ENCODE measurements around the gene OR14I1.

Gene OR14I1

DNA sequence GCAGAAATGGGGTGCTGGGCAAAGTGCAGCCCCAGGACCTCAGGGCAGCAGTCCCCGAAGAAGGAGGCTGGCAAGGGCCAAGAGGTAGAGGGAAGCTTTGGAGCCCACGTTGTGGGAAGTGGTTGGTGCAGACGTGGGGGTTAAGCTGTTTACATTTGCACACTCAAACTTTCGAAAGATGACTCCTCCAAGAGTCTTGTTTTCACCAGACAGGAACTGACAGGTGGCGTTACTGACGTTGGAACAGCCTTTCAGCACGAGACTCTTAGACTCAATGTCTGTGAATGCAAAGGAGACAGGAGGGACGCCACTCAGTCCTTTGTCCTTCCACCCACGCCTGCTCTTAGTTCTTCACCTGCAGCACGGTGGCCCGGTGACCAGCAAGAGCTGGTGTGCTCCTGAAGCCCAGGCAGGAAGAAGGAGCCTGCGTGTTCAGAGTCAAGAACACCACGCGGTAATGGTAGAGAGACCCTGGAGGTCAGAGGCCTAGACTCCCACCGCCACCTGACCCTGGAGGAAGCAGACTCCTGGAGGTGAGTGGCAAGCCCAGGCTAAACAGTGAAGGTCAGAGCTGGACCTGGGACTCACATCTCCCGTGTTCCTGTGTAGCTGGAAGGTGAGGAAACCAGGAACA, 37.1 kb upstream of the OR14I1 start:
- no peak overlapping the region for H3K4me3 ChIP-seq (ENCODE audit: low read depth, low read length, poor library complexity, severe bottlenecking)
- no peak overlapping the region for H3K27ac ChIP-seq (ENCODE audit: low read depth, low read length, poor library complexity, severe bottlenecking)
- H3K79me2 ChIP-seq (ENCODE audit: insufficient read depth, low read length), result no peaks in the 10 kb centered on the region
- no peaks in the 10 kb centered on the region for H3F3A ChIP-seq (ENCODE audit: insufficient read depth, low read length)
- H3K27me3 ChIP-seq (ENCODE audit: insufficient read depth, low read length), result no peaks in the 10 kb centered on the region; the same call in 1 of the 2 replicates
- H3K4me2 ChIP-seq (ENCODE audit: low read length), result no peak overlapping the region
- H4K20me1 ChIP-seq (ENCODE audit: insufficient read depth, low read length), result no peaks in the 10 kb centered on the region
- no peaks in the 10 kb centered on the region for H3K36me3 ChIP-seq (ENCODE audit: insufficient read depth, low read length)
- TF ChIP-seq EZH2 (IDR thresholded peaks at IDR 0.05; ENCODE audit: borderline replicate concordance, low read length), result no peak
- TF ChIP-seq, protein P1, sequence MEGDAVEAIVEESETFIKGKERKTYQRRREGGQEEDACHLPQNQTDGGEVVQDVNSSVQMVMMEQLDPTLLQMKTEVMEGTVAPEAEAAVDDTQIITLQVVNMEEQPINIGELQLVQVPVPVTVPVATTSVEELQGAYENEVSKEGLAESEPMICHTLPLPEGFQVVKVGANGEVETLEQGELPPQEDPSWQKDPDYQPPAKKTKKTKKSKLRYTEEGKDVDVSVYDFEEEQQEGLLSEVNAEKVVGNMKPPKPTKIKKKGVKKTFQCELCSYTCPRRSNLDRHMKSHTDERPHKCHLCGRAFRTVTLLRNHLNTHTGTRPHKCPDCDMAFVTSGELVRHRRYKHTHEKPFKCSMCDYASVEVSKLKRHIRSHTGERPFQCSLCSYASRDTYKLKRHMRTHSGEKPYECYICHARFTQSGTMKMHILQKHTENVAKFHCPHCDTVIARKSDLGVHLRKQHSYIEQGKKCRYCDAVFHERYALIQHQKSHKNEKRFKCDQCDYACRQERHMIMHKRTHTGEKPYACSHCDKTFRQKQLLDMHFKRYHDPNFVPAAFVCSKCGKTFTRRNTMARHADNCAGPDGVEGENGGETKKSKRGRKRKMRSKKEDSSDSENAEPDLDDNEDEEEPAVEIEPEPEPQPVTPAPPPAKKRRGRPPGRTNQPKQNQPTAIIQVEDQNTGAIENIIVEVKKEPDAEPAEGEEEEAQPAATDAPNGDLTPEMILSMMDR (IDR thresholded peaks at IDR 0.05; ENCODE audit: low read length), result no peak
- no peak overlapping the region for H2AFZ ChIP-seq (ENCODE audit: low read length)
- H3K9me2 ChIP-seq (ENCODE audit: low read depth, low read length), result no peaks in the 10 kb centered on the region
- no peaks in the 10 kb centered on the region for H3K9me3 ChIP-seq (ENCODE audit: low read length)
- no peaks in the 10 kb centered on the region for H3K4me1 ChIP-seq (ENCODE audit: insufficient read depth, low read length, severe bottlenecking)
- H3K9ac ChIP-seq (ENCODE audit: low read length), result no peak overlapping the region

DNA sequence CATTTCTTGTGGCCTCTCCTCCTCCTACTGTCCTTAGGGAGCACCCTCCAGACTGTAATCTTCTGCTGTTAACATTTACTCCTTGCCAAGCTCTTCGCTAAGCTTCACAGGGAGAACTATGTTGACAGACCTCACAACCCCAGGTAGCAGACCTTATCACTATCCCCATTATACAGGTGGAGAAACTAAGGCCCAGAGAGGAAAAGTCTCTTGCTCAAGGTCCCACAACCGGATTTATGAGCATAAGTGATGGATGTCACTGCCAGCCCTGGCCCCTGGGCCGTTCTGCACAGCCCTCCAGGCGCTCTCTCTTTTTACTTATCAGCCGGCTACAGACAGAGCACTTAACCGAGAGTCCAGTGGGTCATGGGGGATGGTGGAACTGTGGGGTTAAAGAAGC, 34.9 kb upstream of the OR14I1 start:
- no peak overlapping the region for H2AFZ ChIP-seq (ENCODE audit: low read length)

DNA sequence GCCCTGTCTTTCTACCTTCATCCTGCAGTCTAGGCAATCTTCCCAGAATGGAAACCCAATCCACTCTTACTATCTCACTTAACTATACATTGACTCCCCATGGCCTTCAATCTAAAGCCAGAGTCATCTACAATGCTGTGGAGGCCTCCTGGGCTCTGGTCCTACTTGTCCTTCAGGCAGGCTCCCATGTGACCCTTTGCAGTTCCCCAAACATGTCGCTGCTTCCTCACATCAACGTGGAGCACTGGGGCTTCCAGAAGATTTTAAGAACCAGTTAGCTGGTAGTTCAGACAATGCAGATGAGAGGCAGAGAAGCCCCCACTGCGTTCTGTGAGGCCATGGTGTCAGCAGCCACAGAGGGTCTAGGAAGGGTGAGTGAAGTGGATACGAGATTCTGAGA, 34.4 kb upstream of the OR14I1 start:
- Histone ChIP-seq H3K9me2 (ENCODE audit: low read depth, low read length) (no peaks in the 10 kb centered on the region), H3K4me2 (ENCODE audit: low read length) (no peak overlapping the region), H3K4me1 (ENCODE audit: insufficient read depth, low read length, severe bottlenecking) (no peaks in the 10 kb centered on the region), H3K4me3 (ENCODE audit: low read depth, low read length, poor library complexity, severe bottlenecking) (no peak overlapping the region), H3K27ac (ENCODE audit: low read depth, low read length, poor library complexity, severe bottlenecking) (no peak overlapping the region), H3K9ac (ENCODE audit: low read length) (no peak overlapping the region), H3F3A (ENCODE audit: insufficient read depth, low read length) (no peaks in the 10 kb centered on the region), H3K79me2 (ENCODE audit: insufficient read depth, low read length) (no peaks in the 10 kb centered on the region), H3K27me3 (ENCODE audit: insufficient read depth, low read length) (no peaks in the 10 kb centered on the region; the same call in 1 of the 2 replicates), H3K9me3 (ENCODE audit: low read length) (no peaks in the 10 kb centered on the region), H4K20me1 (ENCODE audit: insufficient read depth, low read length) (no peaks in the 10 kb centered on the region), H3K36me3 (ENCODE audit: insufficient read depth, low read length) (no peaks in the 10 kb centered on the region), H2AFZ (ENCODE audit: low read length) (no peak overlapping the region)
- TF ChIP-seq, protein P1 (IDR thresholded peaks at IDR 0.05; ENCODE audit: low read length), result no peak
- TF ChIP-seq EZH2 (IDR thresholded peaks at IDR 0.05; ENCODE audit: borderline replicate concordance, low read length), result no peak

More for the DNA sequence above, 34.9 kb upstream of the OR14I1 start:
- Histone ChIP-seq H3K4me3 (ENCODE audit: low read depth, low read length, poor library complexity, severe bottlenecking) (no peak overlapping the region), H3K36me3 (ENCODE audit: insufficient read depth, low read length) (no peaks in the 10 kb centered on the region), H3K9ac (ENCODE audit: low read length) (no peak overlapping the region), H3K9me2 (ENCODE audit: low read depth, low read length) (no peaks in the 10 kb centered on the region), H3K4me1 (ENCODE audit: insufficient read depth, low read length, severe bottlenecking) (no peaks in the 10 kb centered on the region), H3K4me2 (ENCODE audit: low read length) (no peak overlapping the region), H4K20me1 (ENCODE audit: insufficient read depth, low read length) (no peaks in the 10 kb centered on the region), H3K9me3 (ENCODE audit: low read length) (no peaks in the 10 kb centered on the region), H3K79me2 (ENCODE audit: insufficient read depth, low read length) (no peaks in the 10 kb centered on the region), H3K27ac (ENCODE audit: low read depth, low read length, poor library complexity, severe bottlenecking) (no peak overlapping the region), H3F3A (ENCODE audit: insufficient read depth, low read length) (no peaks in the 10 kb centered on the region), H3K27me3 (ENCODE audit: insufficient read depth, low read length) (no peaks in the 10 kb centered on the region; the same call in 1 of the 2 replicates)
- TF ChIP-seq EZH2 (IDR thresholded peaks at IDR 0.05; ENCODE audit: borderline replicate concordance, low read length), result no peak
- TF ChIP-seq, protein P1 (IDR thresholded peaks at IDR 0.05; ENCODE audit: low read length), result no peak
